H9 (cell line): Measurements from ENCODE around the gene ASMTL. TPM values are rescaled to one million over a fixed set of nuclear protein-coding genes. Genes with fewer than 3 reads are reported as not detected.
A peak's percentile ranks its signal among the peaks of the same experiment; 100 is the strongest.

ENCODE experiments used
- DNase-seq: peaks from one replicate; pipeline ENCODE4 v3.0.0-alpha.2; 2017
- H2AFZ ChIP-seq: one replicate; pipeline ENCODE4 v1.6.1; 2013; ENCODE audit warnings: mild to moderate bottlenecking, low read length, control low read depth, moderate library complexity
- H2AK5ac ChIP-seq: 2 replicates; pipeline ENCODE4 v1.6.1; 2013; ENCODE audit warnings: low read length, control low read depth, mixed read lengths; ENCODE audit not compliant: insufficient read length
- H2BK120ac ChIP-seq: one replicate; pipeline ENCODE4 v1.6.1; 2013; ENCODE audit warnings: low read depth, mild to moderate bottlenecking, low read length, control low read depth, inconsistent platforms; ENCODE audit not compliant: poor library complexity, severe bottlenecking
- H2BK12ac ChIP-seq: 2 replicates; pipeline ENCODE4 v1.6.1; 2013; ENCODE audit warnings: low read length, control low read depth, mixed read lengths, low read depth; ENCODE audit not compliant: insufficient read length
- H2BK15ac ChIP-seq: 2 replicates; pipeline ENCODE4 v1.6.1; 2013; ENCODE audit warnings: low read depth, low read length, control low read depth
- H2BK20ac ChIP-seq: one replicate; pipeline ENCODE4 v1.6.1; 2013; ENCODE audit warnings: low read depth, mild to moderate bottlenecking, low read length, control low read depth, inconsistent platforms; ENCODE audit not compliant: poor library complexity, severe bottlenecking
- H2BK5ac ChIP-seq: 2 replicates; pipeline ENCODE4 v1.6.1; 2013; ENCODE audit warnings: low read length, control low read depth, mixed read lengths; ENCODE audit not compliant: insufficient read length
- H3K14ac ChIP-seq: 2 replicates; pipeline ENCODE4 v1.6.1; 2013; ENCODE audit warnings: low read length, control low read depth; ENCODE audit not compliant: insufficient read depth
- H3K18ac ChIP-seq: 2 replicates; pipeline ENCODE4 v1.6.1; 2013; ENCODE audit warnings: low read depth, mild to moderate bottlenecking, mixed read lengths, low read length, control low read depth; ENCODE audit not compliant: insufficient read length
- H3K23ac ChIP-seq: 2 replicates; pipeline ENCODE4 v1.6.1; 2013; ENCODE audit warnings: low read length, control low read depth, mixed read lengths, low read depth; ENCODE audit not compliant: insufficient read length
- H3K23me2 ChIP-seq: 2 replicates; pipeline ENCODE4 v1.6.1; 2013; ENCODE audit warnings: low read depth, mild to moderate bottlenecking, mixed read lengths, low read length, control low read depth; ENCODE audit not compliant: insufficient read length, poor library complexity, severe bottlenecking
- H3K27ac ChIP-seq: 2 replicates; pipeline ENCODE4 v1.5.1; 2013; ENCODE audit warnings: low read length, control low read depth, mixed read lengths, low read depth; ENCODE audit not compliant: insufficient read length
- H3K27me3 ChIP-seq: 2 replicates; pipeline ENCODE4 v1.6.1; 2013; ENCODE audit warnings: low read length, control low read depth, inconsistent platforms; ENCODE audit not compliant: insufficient read depth
- H3K4ac ChIP-seq: 2 replicates; pipeline ENCODE4 v1.6.1; 2013; ENCODE audit warnings: low read depth, mild to moderate bottlenecking, control low read depth, inconsistent platforms, low read length, moderate library complexity
- H3K4me1 ChIP-seq: 2 replicates; pipeline ENCODE4 v1.6.1; 2013; ENCODE audit warnings: low read length, control low read depth, inconsistent platforms; ENCODE audit not compliant: insufficient read depth
- H3K4me2 ChIP-seq: 2 replicates; pipeline ENCODE4 v1.6.1; 2013; ENCODE audit warnings: low read length, control low read depth, mixed read lengths; ENCODE audit not compliant: insufficient read length, insufficient read depth
- H3K56ac ChIP-seq: 2 replicates; pipeline ENCODE4 v1.6.1; 2013; ENCODE audit warnings: low read depth, mild to moderate bottlenecking, mixed read lengths, low read length, control low read depth; ENCODE audit not compliant: insufficient read length
- H3K79me1 ChIP-seq: 2 replicates; pipeline ENCODE4 v1.6.1; 2013; ENCODE audit warnings: low read depth, mild to moderate bottlenecking, moderate library complexity, low read length, control low read depth, inconsistent platforms; ENCODE audit not compliant: insufficient read depth, poor library complexity, severe bottlenecking
- H3K79me2 ChIP-seq: 2 replicates; pipeline ENCODE4 v1.6.1; 2013; ENCODE audit warnings: low read length, control low read depth, inconsistent platforms; ENCODE audit not compliant: insufficient read depth
- H3K9ac ChIP-seq: 2 replicates; pipeline ENCODE4 v1.6.1; 2013; ENCODE audit warnings: low read length, control low read depth, mixed read lengths; ENCODE audit not compliant: insufficient read length; ENCODE audit errors: extremely low read depth
- H3K9me3 ChIP-seq: one replicate; pipeline ENCODE4 v1.6.1; 2013; ENCODE audit warnings: low read depth, low read length, inconsistent platforms; ENCODE audit not compliant: control insufficient read depth
- H3T11ph ChIP-seq: one replicate; pipeline ENCODE4 v1.6.1; 2013; ENCODE audit warnings: mild to moderate bottlenecking, low read length, control low read depth, inconsistent platforms
- H4K20me1 ChIP-seq: one replicate; pipeline ENCODE4 v1.6.1; 2013; ENCODE audit not compliant: control insufficient read depth, insufficient read length, insufficient read depth
- H4K5ac ChIP-seq: 2 replicates; pipeline ENCODE4 v1.6.1; 2013; ENCODE audit warnings: low read depth, mild to moderate bottlenecking, mixed read lengths, low read length, control low read depth; ENCODE audit not compliant: insufficient read length
- H4K8ac ChIP-seq: replicated peaks from 2 replicates; pipeline ENCODE4 v1.6.1; 2013; ENCODE audit warnings: low read length, control low read depth, mixed read lengths, low read depth; ENCODE audit not compliant: insufficient read length
- H4K91ac ChIP-seq: 2 replicates; pipeline ENCODE4 v1.6.1; 2013; ENCODE audit warnings: low read depth, mild to moderate bottlenecking, moderate library complexity, mixed read lengths, low read length, control low read depth; ENCODE audit not compliant: insufficient read length
- H3K27ac Mint-ChIP-seq, 3 experiments: 2 replicates in 2 of 3; 3 replicates in 1 of 3; pipeline ENCODE4 v1.8.0; 2020 to 2021; ENCODE audit warnings: mixed read lengths in 3 of 3, mild to moderate bottlenecking in 1 of 3, moderate library complexity in 1 of 3
- H3K27me3 Mint-ChIP-seq: 2 replicates; pipeline ENCODE4 v1.8.0; 2021; ENCODE audit warnings: low read depth, mild to moderate bottlenecking, moderate library complexity, mixed read lengths
- H3K36me3 Mint-ChIP-seq, 3 experiments: 2 replicates in 2 of 3; 3 replicates in 1 of 3; pipeline ENCODE4 v1.8.0; 2020 to 2021; ENCODE audit warnings: low read depth in 3 of 3, mixed read lengths in 3 of 3; ENCODE audit not compliant: insufficient read depth in 1 of 3
- H3K4me1 Mint-ChIP-seq, 2 experiments: 2 replicates each; pipeline ENCODE4 v1.8.0; 2020; ENCODE audit warnings: mixed read lengths in 2 of 2
- H3K4me3 Mint-ChIP-seq, 2 experiments: 2 replicates in 1 of 2; 3 replicates in 1 of 2; pipeline ENCODE4 v1.8.0; 2020 to 2021; ENCODE audit warnings: mild to moderate bottlenecking in 2 of 2, mixed read lengths in 2 of 2, moderate library complexity in 1 of 2
- H3K9me3 Mint-ChIP-seq, 2 experiments: 2 replicates in 1 of 2; 3 replicates in 1 of 2; pipeline ENCODE4 v1.8.0; 2020; ENCODE audit warnings: mild to moderate bottlenecking in 2 of 2, mixed read lengths in 2 of 2, moderate library complexity in 1 of 2
- CTCF ChIP-seq: fragments of 200-600 bp; sonication (generic); conservative IDR thresholded peaks from 3 replicates; pipeline ENCODE4 v1.8.0; 2021; ENCODE audit warnings: antibody characterized with exemption, mild to moderate bottlenecking
- WGBS: extraction: QIAGEN DNeasy Blood & Tissue Kit; methylation state at CpG from one replicate; pipeline ENCODE4 v1.1.7; 2013; ENCODE audit warnings: missing lambda C conversion rate, low lambda C conversion rate, mixed read lengths; ENCODE audit not compliant: insufficient read length; ENCODE audit errors: extremely low coverage; 5-methylcytosine and 5-hydroxymethylcytosine counted together
- total RNA-seq: library from RNA; stranded (reverse); gene quantifications from 2 replicates; pipeline ENCODE4 v1.2.1, GENCODE V29; 2021

Gene ASMTL
- total RNA-seq, 1 experiment from 2014 or later = 59.8 TPM

- H4K5ac ChIP-seq = no peak overlapping the region
Observed at GRCh38 chrX:1386338-1387127, 66.2 kb downstream of the ASMTL start.

More at GRCh38 chrX:1386338-1387127, 66.2 kb downstream of the ASMTL start:
- peaks cover 60 to 92% (median 86%) of the 10 kb centered on the region in 3 experiments for H3K36me3 Mint-ChIP-seq
- no peaks in the 10 kb centered on the region; the same call in none of the 2 replicates for H3K27me3 Mint-ChIP-seq
- Histone ChIP-seq H3K4me1 (no peaks in the 10 kb centered on the region; the same call in 1 of the 2 replicates), H2BK15ac (no peak overlapping the region), H2BK5ac (no peak overlapping the region), H3K4ac (no peak overlapping the region), H2BK20ac (no peak overlapping the region), H3K79me1 (peaks cover 15% of the 10 kb centered on the region), H3K9me3 (no peaks in the 10 kb centered on the region), H2BK12ac (no peak overlapping the region), H3K56ac (no peak overlapping the region), H2AFZ (no peak overlapping the region), H3K79me2 (peaks cover 29% of the 10 kb centered on the region; the same call in 1 of the 2 replicates), H4K91ac (no peak overlapping the region), H3K23me2 (peaks cover 5% of the 10 kb centered on the region), H3K27ac (no peak overlapping the region), H3T11ph (no peak overlapping the region), H4K8ac (no peak overlapping the region), H3K23ac (no peak overlapping the region), H3K14ac (no peak overlapping the region), H2AK5ac (no peak overlapping the region), H2BK120ac (no peak overlapping the region), H3K18ac (no peak overlapping the region), H4K20me1 (no peaks in the 10 kb centered on the region), H3K4me2 (no peak overlapping the region), H3K27me3 (no peaks in the 10 kb centered on the region), H3K9ac (no peak overlapping the region)
- peak overlapping the region in 1 of 3 experiments; percentile 28; a peak in 3 of 7 replicates for H3K27ac Mint-ChIP-seq
- H3K4me1 Mint-ChIP-seq = peaks cover 9 to 35% of the 10 kb centered on the region in 2 experiments
- H3K9me3 Mint-ChIP-seq = peaks cover 0 to 4% of the 10 kb centered on the region in 2 experiments; a peak in 2 of 5 replicates
- TF ChIP-seq CTCF = no peak
- no peak for DNase-seq
- peak overlapping the region in 1 of 2 experiments; percentile 45; a peak in 2 of 5 replicates for H3K4me3 Mint-ChIP-seq
- no CpG with 5 or more reads among the region's 41 CpGs for WGBS
